SK-N-SH (cell line): ENCODE results near the gene UCN. TPM values are rescaled to one million over a fixed set of nuclear protein-coding genes. Genes with fewer than 3 reads are reported as not detected.

Experiments used
- CTCF ChIA-PET: fragments of 300-600, 350-600 bp; formaldehyde crosslinking; extraction: SDS; loops from one replicate; lab custom pipeline; 2021; lab: Yijun Ruan, JAX
- POLR2A ChIA-PET: fragments of 350-600 bp; sonication (Branson Sonifier 250); formaldehyde crosslinking; extraction: SDS; loops from one replicate; lab custom pipeline; 2020; ENCODE audit warnings: antibody characterized with exemption, inconsistent platforms; lab: Yijun Ruan, JAX
- DNase-seq: peaks from one replicate; pipeline ENCODE4 v3.0.0; 2012
- H2AFZ ChIP-seq: fragments of 200-600 bp; sonication (generic); 2 replicates; pipeline ENCODE4 v1.8.1; 2016; ENCODE audit warnings: antibody characterized with exemption, mild to moderate bottlenecking, low read depth
- H3F3A ChIP-seq: fragments of 200-600 bp; sonication (generic); replicated peaks from 2 replicates; pipeline ENCODE3; 2016; ENCODE audit warnings: antibody characterized with exemption, mild to moderate bottlenecking; ENCODE audit not compliant: insufficient read depth
- H3K27ac ChIP-seq, 2 experiments: fragments of 200-500 bp in 1 of 2; fragments of 200-600 bp in 1 of 2; sonication (Bioruptor generic) in 1 of 2; sonication (generic), shearing (Covaris generic) in 1 of 2; 2 replicates each; pipeline versions ENCODE4 v1.5.1 to v1.6.1; 2014 to 2016; ENCODE audit warnings: low read depth in 2 of 2, inconsistent platforms in 1 of 2, low read length in 1 of 2, mild to moderate bottlenecking in 1 of 2, mixed read lengths in 1 of 2
- H3K27me3 ChIP-seq: fragments of 200-600 bp; sonication (generic), shearing (Covaris generic); 2 replicates; pipeline ENCODE4 v1.6.1; 2016; ENCODE audit warnings: mixed run types; ENCODE audit not compliant: insufficient read depth
- H3K36me3 ChIP-seq, 2 experiments: fragments of 200-500 bp in 1 of 2; fragments of 200-600 bp in 1 of 2; sonication (Bioruptor generic) in 1 of 2; sonication (generic) in 1 of 2; replicated peaks in 1 of 2; 2 replicates each; pipeline versions ENCODE3 to v1.5.1; 2014 to 2016; ENCODE audit warnings: low read length in 1 of 2, mild to moderate bottlenecking in 1 of 2; ENCODE audit not compliant: insufficient read depth in 2 of 2, control insufficient read depth in 1 of 2
- H3K4me1 ChIP-seq, 2 experiments: fragments of 200-500 bp in 1 of 2; fragments of 200-600 bp in 1 of 2; sonication (Bioruptor generic) in 1 of 2; sonication (generic), shearing (Covaris generic) in 1 of 2; 2 replicates each; pipeline versions ENCODE4 v1.5.1 to v1.6.1; 2014 to 2016; ENCODE audit warnings: low read depth in 1 of 2, low read length in 1 of 2, mixed run types in 1 of 2; ENCODE audit not compliant: insufficient read depth in 2 of 2, control insufficient read depth in 1 of 2
- H3K4me2 ChIP-seq: fragments of 200-600 bp; sonication (generic), shearing (Covaris generic); 2 replicates; pipeline ENCODE4 v1.6.1; 2017; ENCODE audit warnings: mixed run types
- H3K4me3 ChIP-seq, 2 experiments: fragments of 200-500 bp in 1 of 2; fragments of 200-600 bp in 1 of 2; sonication (Bioruptor generic) in 1 of 2; sonication (generic), shearing (Covaris generic) in 1 of 2; 2 replicates each; pipeline versions ENCODE4 v1.5.1 to v1.8.1; 2014 to 2016; ENCODE audit warnings: low read depth in 2 of 2, inconsistent platforms in 1 of 2, low read length in 1 of 2, mild to moderate bottlenecking in 1 of 2, mixed read lengths in 1 of 2, moderate library complexity in 1 of 2
- H3K79me2 ChIP-seq: fragments of 200-600 bp; sonication (generic); 2 replicates; pipeline ENCODE4 v1.8.1; 2017; ENCODE audit warnings: mild to moderate bottlenecking; ENCODE audit not compliant: insufficient read depth
- H3K9ac ChIP-seq: fragments of 200-600 bp; sonication (generic); 2 replicates; pipeline ENCODE4 v1.6.1; 2017; ENCODE audit warnings: mixed run types
- H3K9me2 ChIP-seq: fragments of 200-600 bp; sonication (generic); 2 replicates; pipeline ENCODE4 v1.6.1; 2017; ENCODE audit warnings: mixed run types
- H3K9me3 ChIP-seq: fragments of 200-600 bp; sonication (generic); 2 replicates; pipeline ENCODE4 v1.6.1; 2017; ENCODE audit warnings: mixed run types, mild to moderate bottlenecking, moderate library complexity
- H4K20me1 ChIP-seq: fragments of 200-600 bp; sonication (generic); 2 replicates; pipeline ENCODE4 v1.6.1; 2017; ENCODE audit warnings: mild to moderate bottlenecking, mixed run types; ENCODE audit not compliant: insufficient read depth
- CTCF ChIP-seq: fragments of 200-600 bp; sonication (generic); IDR thresholded peaks from 2 replicates; pipeline ENCODE4 v1.6.1; 2017; ENCODE audit warnings: antibody characterized with exemption, mild to moderate bottlenecking, moderate library complexity
- ELF1 ChIP-seq: IDR thresholded peaks from 2 replicates; pipeline ENCODE4 v1.4.0; 2012
- FOSL2 ChIP-seq: IDR thresholded peaks from 2 replicates; pipeline ENCODE4 v1.4.0; 2012; ENCODE audit warnings: low read depth, mild to moderate bottlenecking, moderate library complexity, borderline replicate concordance
- FOXM1 ChIP-seq: IDR thresholded peaks from 2 replicates; pipeline ENCODE4 v1.4.0; 2012; ENCODE audit warnings: low read depth, mild to moderate bottlenecking
- GABPA ChIP-seq: IDR thresholded peaks from 2 replicates; pipeline ENCODE4 v1.4.0; 2012; ENCODE audit warnings: low read depth, mild to moderate bottlenecking
- IRF3 ChIP-seq: fragments of 150-350 bp; IDR thresholded peaks from 2 replicates; pipeline ENCODE4 v1.6.1; 2016; ENCODE audit warnings: mild to moderate bottlenecking, low read depth, low read length
- JUND ChIP-seq: IDR thresholded peaks from 2 replicates; pipeline ENCODE4 v1.4.0; 2012
- MEF2A ChIP-seq: IDR thresholded peaks from 2 replicates; pipeline ENCODE4 v1.4.0; 2012; ENCODE audit warnings: low read depth, borderline replicate concordance
- NRF1 ChIP-seq: IDR thresholded peaks from 2 replicates; pipeline ENCODE4 v1.6.1; 2012; ENCODE audit warnings: low read depth, mild to moderate bottlenecking, low read length
- RCOR1 ChIP-seq: fragments of 150-350 bp; IDR thresholded peaks from 2 replicates; pipeline ENCODE4 v1.6.1; 2017; ENCODE audit warnings: antibody characterized with exemption, low read length
- REST ChIP-seq: IDR thresholded peaks from 2 replicates; pipeline ENCODE4 v1.6.1; 2012; ENCODE audit warnings: mild to moderate bottlenecking, low read depth, low read length, moderate library complexity
- RFX5 ChIP-seq: IDR thresholded peaks from 2 replicates; pipeline ENCODE4 v1.6.1; 2012; ENCODE audit warnings: mild to moderate bottlenecking, improper control_type of control experiment, low read length
- RXRA ChIP-seq: IDR thresholded peaks from 2 replicates; pipeline ENCODE4 v1.4.0; 2012; ENCODE audit warnings: low read depth, mild to moderate bottlenecking, borderline replicate concordance
- SIN3A ChIP-seq: IDR thresholded peaks from 2 replicates; pipeline ENCODE4 v1.6.1; 2012; ENCODE audit warnings: low read depth, mild to moderate bottlenecking, low read length, moderate library complexity, borderline replicate concordance
- TCF12 ChIP-seq: IDR thresholded peaks from 2 replicates; pipeline ENCODE4 v1.4.0; 2012
- TEAD4 ChIP-seq: IDR thresholded peaks from 2 replicates; pipeline ENCODE4 v1.4.0; 2012; ENCODE audit warnings: mild to moderate bottlenecking, borderline replicate concordance; ENCODE audit not compliant: insufficient read depth
- USF2 ChIP-seq: fragments of 150-350 bp; IDR thresholded peaks from 2 replicates; pipeline ENCODE4 v1.6.1; 2017; ENCODE audit warnings: antibody characterized with exemption, low read length, low read depth, borderline replicate concordance
- YY1 ChIP-seq: IDR thresholded peaks from 2 replicates; pipeline ENCODE4 v1.4.0; 2012; ENCODE audit warnings: low read depth, mild to moderate bottlenecking
- ZBTB33 ChIP-seq: IDR thresholded peaks from 2 replicates; pipeline ENCODE4 v1.4.0; 2012; ENCODE audit warnings: low read depth, borderline replicate concordance
- WGBS: methylation state at CpG from one replicate; pipeline ENCODE4 v1.1.6; 2017; ENCODE audit warnings: low lambda C conversion rate; 5-methylcytosine and 5-hydroxymethylcytosine counted together
- polyA plus RNA-seq, 3 experiments: library from polyadenylated mRNA; depleted of rRNA; stranded (reverse); fragments of >200 nt; gene quantifications; 2 replicates each; pipeline ENCODE4 v1.2.3, GENCODE V29; 2012

Gene UCN
- polyA plus RNA-seq, 1 of the 3 experiments (the other 2 are of a cell fraction) = 2.8 TPM

GRCh38 chr2:27306136-27306535, 2.1 kb downstream of the UCN start:
- WGBS = 84% methylated on average over 23 of the region's 26 CpGs
- POLR2A ChIA-PET = interaction anchor here (1.7 kb wide), 1 partner anchor 16 kb away, joined by 4 read pairs; the partner anchor contains the start of gene MPV17
- no peak overlapping the region for H2AFZ ChIP-seq
- H3K27me3 ChIP-seq = peaks cover 15% of the 10 kb centered on the region; the same call in 1 of the 2 replicates
- no peak overlapping the region for H3K9ac ChIP-seq
- no peaks in the 10 kb centered on the region for H3K79me2 ChIP-seq
- CTCF ChIA-PET = interaction anchor here (1.0 to 18.7 kb wide), 8 partner anchors 7 to 207 kb away, joined by 3 to 284 read pairs (median 50); partner anchors contain the start of genes EIF2B4, SLC30A3 and TRIM54
- H3F3A ChIP-seq = peaks cover 4% of the 10 kb centered on the region
- H3K9me3 ChIP-seq = no peaks in the 10 kb centered on the region
- H3K36me3 ChIP-seq = no peaks in the 10 kb centered on the region
- TF ChIP-seq GABPA (no peak), MEF2A (no peak), RXRA (no peak), CTCF (no peak), JUND (no peak), TCF12 (no peak), REST (no peak), YY1 (no peak), ELF1 (no peak), FOXM1 (no peak), IRF3 (no peak), TEAD4 (no peak), FOSL2 (no peak), ZBTB33 (no peak), USF2 (no peak), RFX5 (no peak), RCOR1 (no peak), NRF1 (no peak), SIN3A (no peak)
- no peaks in the 10 kb centered on the region for H3K9me2 ChIP-seq
- no peak overlapping the region for H3K27ac ChIP-seq
- H3K4me3 ChIP-seq = no peak overlapping the region
- peaks cover 0 to 18% of the 10 kb centered on the region in 2 experiments; a peak in 1 of 4 replicates for H3K4me1 ChIP-seq
- peaks cover 10% of the 10 kb centered on the region; the same call in 1 of the 2 replicates for H4K20me1 ChIP-seq
- H3K4me2 ChIP-seq = no peak overlapping the region
- DNase-seq = no peak
